Measurements from ENCODE around the gene SLC44A3.

DNA sequence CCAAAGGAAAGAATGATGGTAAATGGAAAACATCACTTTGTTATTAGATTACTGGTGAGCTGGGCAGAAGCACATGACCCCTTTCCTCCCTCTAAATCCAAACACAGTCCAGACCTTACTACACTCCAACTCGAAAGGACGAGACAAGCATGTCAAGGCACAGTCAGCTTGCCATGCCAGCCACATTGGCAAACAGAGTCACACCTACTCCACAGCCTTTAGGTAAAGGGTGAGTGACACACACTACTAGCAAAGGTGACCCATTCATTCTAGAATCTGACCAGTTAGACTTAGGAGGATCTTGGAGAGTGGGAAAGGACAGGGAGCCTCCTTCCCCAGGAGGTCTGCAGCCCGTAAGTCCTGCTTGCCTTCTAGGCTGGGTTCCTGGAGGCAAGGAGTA is 3.0 kb downstream of the SLC44A3 start:
- TF ChIP-seq, protein P1, sequence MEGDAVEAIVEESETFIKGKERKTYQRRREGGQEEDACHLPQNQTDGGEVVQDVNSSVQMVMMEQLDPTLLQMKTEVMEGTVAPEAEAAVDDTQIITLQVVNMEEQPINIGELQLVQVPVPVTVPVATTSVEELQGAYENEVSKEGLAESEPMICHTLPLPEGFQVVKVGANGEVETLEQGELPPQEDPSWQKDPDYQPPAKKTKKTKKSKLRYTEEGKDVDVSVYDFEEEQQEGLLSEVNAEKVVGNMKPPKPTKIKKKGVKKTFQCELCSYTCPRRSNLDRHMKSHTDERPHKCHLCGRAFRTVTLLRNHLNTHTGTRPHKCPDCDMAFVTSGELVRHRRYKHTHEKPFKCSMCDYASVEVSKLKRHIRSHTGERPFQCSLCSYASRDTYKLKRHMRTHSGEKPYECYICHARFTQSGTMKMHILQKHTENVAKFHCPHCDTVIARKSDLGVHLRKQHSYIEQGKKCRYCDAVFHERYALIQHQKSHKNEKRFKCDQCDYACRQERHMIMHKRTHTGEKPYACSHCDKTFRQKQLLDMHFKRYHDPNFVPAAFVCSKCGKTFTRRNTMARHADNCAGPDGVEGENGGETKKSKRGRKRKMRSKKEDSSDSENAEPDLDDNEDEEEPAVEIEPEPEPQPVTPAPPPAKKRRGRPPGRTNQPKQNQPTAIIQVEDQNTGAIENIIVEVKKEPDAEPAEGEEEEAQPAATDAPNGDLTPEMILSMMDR (IDR thresholded peaks at IDR 0.05) = no peak
- no peak for TF ChIP-seq POLR2A (IDR thresholded peaks at IDR 0.05)

Data from heart left ventricle (tissue), 13 donors.